NT2/D1 (cell line): ENCODE measurements around the gene GNB3.

Experiments
- DNase-seq: peaks from one replicate; pipeline ENCODE4 v3.0.0-alpha.2; 2011; ENCODE audit warnings: low read depth, low spot score
- H3K27me3 ChIP-seq: 2 replicates; pipeline ENCODE4 v1.6.0; 2011; ENCODE audit warnings: mild to moderate bottlenecking; ENCODE audit not compliant: insufficient read length, insufficient read depth
- H3K36me3 ChIP-seq: 2 replicates; pipeline ENCODE4 v1.6.1; 2011; ENCODE audit warnings: mild to moderate bottlenecking, low read length, mixed read lengths; ENCODE audit not compliant: insufficient read depth, insufficient read length
- H3K4me1 ChIP-seq: 2 replicates; pipeline ENCODE4 v1.5.1; 2011; ENCODE audit not compliant: insufficient read depth, insufficient read length
- H3K4me3 ChIP-seq: 2 replicates; pipeline ENCODE4 v1.5.1; 2011; ENCODE audit warnings: low read depth; ENCODE audit not compliant: insufficient read length
- H3K9ac ChIP-seq: 2 replicates; pipeline ENCODE4 v1.6.0; 2011; ENCODE audit warnings: low read depth; ENCODE audit not compliant: insufficient read length
- H3K9me3 ChIP-seq: 2 replicates; pipeline ENCODE4 v1.5.1; 2011; ENCODE audit warnings: mild to moderate bottlenecking, low read length; ENCODE audit not compliant: insufficient read depth
- SUZ12 ChIP-seq: IDR thresholded peaks from 2 replicates; pipeline ENCODE4 v1.6.1; 2011; ENCODE audit not compliant: insufficient read length, insufficient read depth; ENCODE audit errors: extremely low read depth
- YY1 ChIP-seq: IDR thresholded peaks from 2 replicates; pipeline ENCODE4 v1.6.1; 2011; ENCODE audit not compliant: insufficient read length, insufficient read depth
- ZNF274 ChIP-seq: IDR thresholded peaks from 2 replicates; pipeline ENCODE4 v1.6.1; 2011; ENCODE audit warnings: mild to moderate bottlenecking, low read depth, low read length

GNB3 gene

GRCh38 chr12:6819106-6820030 lies 21.4 kb upstream of the GNB3 start:
- Histone ChIP-seq H3K27me3 (peaks cover 16% of the 10 kb centered on the region), H3K9ac (peak overlapping the region; percentile 53)

GRCh38 chr12:6820166-6820565 lies 20.6 kb upstream of the GNB3 start:
- DNase-seq, result no peak
- no peak overlapping the region for H3K4me3 ChIP-seq
- H3K36me3 ChIP-seq, result peaks cover 12% of the 10 kb centered on the region
- TF ChIP-seq SUZ12 (no peak), ZNF274 (no peak), YY1 (no peak)
- H3K9ac ChIP-seq, result peak overlapping the region; percentile 53
- H3K4me1 ChIP-seq, result peaks cover 58% of the 10 kb centered on the region
- no peaks in the 10 kb centered on the region for H3K9me3 ChIP-seq
- H3K27me3 ChIP-seq, result peaks cover 8% of the 10 kb centered on the region

More at GRCh38 chr12:6819106-6820030, 21.4 kb upstream of the GNB3 start:
- Histone ChIP-seq H3K4me1 (peaks cover 55% of the 10 kb centered on the region), H3K36me3 (peaks cover 6% of the 10 kb centered on the region), H3K4me3 (no peak overlapping the region), H3K9me3 (no peaks in the 10 kb centered on the region)
- no peak for DNase-seq
- no peak for TF ChIP-seq SUZ12
- no peak for TF ChIP-seq ZNF274
- no peak for TF ChIP-seq YY1

GRCh38 chr12:6821591-6822425 lies 18.9 kb upstream of the GNB3 start, which contains the start of gene GPR162:
Gene GPR162, plus strand, starts transcription at chr12:6821821. Its CDS starts 2,078 bp downstream, at chr12:6823899.
- Histone ChIP-seq H3K9me3 (no peaks in the 10 kb centered on the region), H3K36me3 (peaks cover 23% of the 10 kb centered on the region), H3K4me1 (peaks cover 72% of the 10 kb centered on the region), H3K27me3 (no peaks in the 10 kb centered on the region), H3K4me3 (peak within 1 kb of the TSS; percentile 66), H3K9ac (peak within 1 kb of the TSS; percentile 94)
- DNase-seq, result peak; percentile 97
- TF ChIP-seq ZNF274, result no peak
- TF ChIP-seq SUZ12, result no peak
- no peak for TF ChIP-seq YY1

DNA sequence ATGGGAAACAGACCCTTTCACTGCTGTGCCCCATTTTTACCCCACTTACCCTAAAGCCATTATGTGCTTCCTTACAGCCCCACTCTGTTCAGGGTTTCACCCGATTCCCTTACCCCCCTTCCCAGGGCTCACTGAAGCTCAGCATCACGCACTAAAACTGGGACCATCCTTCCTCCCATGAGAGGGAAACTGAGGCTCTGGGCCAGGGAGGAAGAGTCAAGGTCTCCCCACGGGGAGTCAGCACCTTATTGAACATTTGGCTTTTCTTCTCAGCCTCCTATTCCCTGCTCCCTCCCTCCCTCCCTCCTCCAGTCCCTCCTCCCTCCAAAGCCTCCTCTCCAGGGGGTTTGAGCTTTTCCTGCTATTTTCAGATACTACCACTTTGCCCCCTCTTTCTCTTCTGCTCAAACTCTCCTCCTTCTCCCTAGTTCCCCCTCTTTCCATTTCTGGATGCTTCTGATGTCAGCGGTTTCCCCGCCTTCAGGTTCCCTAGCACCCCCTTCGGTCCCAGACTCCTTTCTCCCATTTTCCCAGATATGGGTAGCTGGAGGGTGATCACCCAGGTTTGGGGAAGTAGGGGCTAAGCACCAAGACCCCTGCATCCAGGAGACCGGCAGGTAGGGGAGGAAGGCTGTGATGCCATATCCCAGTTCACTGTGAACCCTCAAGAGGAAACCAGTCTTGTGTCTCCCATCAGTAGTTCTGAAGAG lies 18.1 kb upstream of the GNB3 start:
- Histone ChIP-seq H3K4me1 (peaks cover 77% of the 10 kb centered on the region), H3K9ac (peak overlapping the region; percentile 84), H3K4me3 (peak overlapping the region; percentile 66), H3K9me3 (no peaks in the 10 kb centered on the region), H3K36me3 (peaks cover 27% of the 10 kb centered on the region), H3K27me3 (no peaks in the 10 kb centered on the region)
- DNase-seq, result no peak
- TF ChIP-seq SUZ12 (no peak), ZNF274 (no peak), YY1 (no peak)

DNA sequence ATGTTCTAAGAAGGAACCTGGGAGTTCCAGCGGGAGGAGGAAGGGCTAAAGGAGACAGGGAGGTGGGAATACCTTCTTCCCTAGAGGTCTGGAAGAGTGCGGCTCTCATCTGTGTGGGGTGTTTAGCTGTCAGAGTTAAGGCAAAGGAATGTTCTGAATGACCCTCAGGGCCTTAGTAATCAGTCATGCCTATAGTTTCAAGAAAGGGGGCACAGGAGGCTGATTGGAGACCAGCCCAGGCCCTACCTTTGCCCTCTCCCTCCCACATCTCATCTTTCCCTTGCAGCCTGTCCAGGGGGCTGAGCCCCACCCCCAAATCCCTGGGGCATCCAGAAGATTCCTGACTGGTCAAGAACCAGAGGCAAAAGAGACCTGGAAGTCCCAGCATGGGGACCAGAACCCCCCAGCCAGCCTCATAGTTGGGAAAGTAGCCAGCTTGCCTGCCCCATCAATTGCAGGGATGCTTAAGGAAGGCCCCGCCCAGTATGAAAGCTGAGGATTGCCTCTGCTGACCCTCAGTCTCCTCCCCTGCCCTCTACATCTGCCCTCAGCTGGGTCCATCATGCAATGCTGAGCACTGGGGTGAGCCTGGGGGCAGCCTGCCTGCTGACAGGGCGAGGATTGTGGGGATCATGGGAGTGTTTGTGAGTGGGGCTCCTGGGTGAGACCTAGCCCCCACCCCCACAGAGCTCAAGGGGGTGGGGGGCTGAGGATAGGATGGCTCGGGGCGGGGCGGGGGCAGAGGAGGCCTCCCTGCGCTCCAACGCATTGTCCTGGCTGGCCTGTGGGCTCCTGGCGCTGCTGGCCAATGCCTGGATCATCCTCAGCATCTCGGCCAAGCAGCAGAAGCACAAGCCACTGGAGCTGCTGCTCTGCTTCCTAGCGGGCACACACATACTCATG lies 17.3 kb upstream of the GNB3 start:
- Histone ChIP-seq H3K27me3 (no peaks in the 10 kb centered on the region), H3K9ac (no peak overlapping the region), H3K36me3 (peaks cover 27% of the 10 kb centered on the region), H3K9me3 (no peaks in the 10 kb centered on the region), H3K4me1 (peaks cover 69% of the 10 kb centered on the region), H3K4me3 (no peak overlapping the region)
- no peak for DNase-seq
- TF ChIP-seq SUZ12 (no peak), ZNF274 (no peak), YY1 (no peak)
